ENCODE results near the gene ART1.
"Not testable (repeated sequence)": the region's sequence is repeated elsewhere in the genome, so short reads cannot be mapped to it uniquely, and the experiment has no call there.

Gene ART1

GRCh38 chr11:3641191-3641590, 3.7 kb upstream of the ART1 start:
- Histone ChIP-seq H3K4me1 (ENCODE audit: low read depth, poor library complexity, severe bottlenecking) (peaks cover 5% of the 10 kb centered on the region), H3K4me3 (IDR thresholded peaks at IDR 0.05; ENCODE audit: insufficient read depth, low read depth, low read length) (no peak overlapping the region), H3K36me3 (ENCODE audit: insufficient read depth) (no peaks in the 10 kb centered on the region), H3K4me2 (no peak overlapping the region), H2AFZ (ENCODE audit: low read depth) (0 out of 2 replicates have a peak overlapping the region, but pooled peaks have one; percentile 94), H3K27me3 (ENCODE audit: insufficient read depth, low read depth) (no peaks in the 10 kb centered on the region), H3K79me2 (ENCODE audit: insufficient read depth, low read depth) (no peaks in the 10 kb centered on the region), H3K27ac (no peak overlapping the region), H3K9ac (no peak overlapping the region), H4K20me1 (ENCODE audit: insufficient read depth) (no peaks in the 10 kb centered on the region)
- TF ChIP-seq CTCF (conservative IDR thresholded peaks at IDR 0.05; ENCODE audit: low read depth, low read length), result no peak

- H3K27ac ChIP-seq, result no peak within 1 kb of the TSS
- no peaks in the 10 kb centered on the region for H3K27me3 ChIP-seq (ENCODE audit: insufficient read depth, low read depth)
- no peaks in the 10 kb centered on the region for H3K36me3 ChIP-seq (ENCODE audit: insufficient read depth)
- no peak within 1 kb of the TSS for H3K4me3 ChIP-seq (IDR thresholded peaks at IDR 0.05; ENCODE audit: insufficient read depth, low read depth, low read length)
- H3K4me2 ChIP-seq, result peak within 1 kb of the TSS; percentile 95
- H4K20me1 ChIP-seq (ENCODE audit: insufficient read depth), result no peaks in the 10 kb centered on the region
- no peaks in the 10 kb centered on the region for H3K79me2 ChIP-seq (ENCODE audit: insufficient read depth, low read depth)
- TF ChIP-seq CTCF (conservative IDR thresholded peaks at IDR 0.05; ENCODE audit: low read depth, low read length), result no peak
- H2AFZ ChIP-seq (ENCODE audit: low read depth), result peak within 1 kb of the TSS; percentile 94
- H3K9ac ChIP-seq, result peak within 1 kb of the TSS; percentile 46; the same call in 1 of the 2 replicates
- H3K4me1 ChIP-seq (ENCODE audit: low read depth, poor library complexity, severe bottlenecking), result peaks cover 5% of the 10 kb centered on the region
Measured at GRCh38 chr11:3641701-3642070, 3.2 kb upstream of the ART1 start, which contains the start of gene ART5. TSS of gene ART5 (minus strand) at chr11:3641992. CDS start at chr11:3641862, 130 bp downstream.

GRCh38 chr11:3642071-3642951, 2.6 kb upstream of the ART1 start:
- Histone ChIP-seq H3K4me1 (ENCODE audit: low read depth, poor library complexity, severe bottlenecking) (peaks cover 5% of the 10 kb centered on the region), H2AFZ (ENCODE audit: low read depth) (peak overlapping the region; percentile 94), H3K36me3 (ENCODE audit: insufficient read depth) (no peaks in the 10 kb centered on the region), H3K4me3 (IDR thresholded peaks at IDR 0.05; ENCODE audit: insufficient read depth, low read depth, low read length) (no peak overlapping the region), H3K79me2 (ENCODE audit: insufficient read depth, low read depth) (no peaks in the 10 kb centered on the region), H3K4me2 (peak overlapping the region; percentile 95), H4K20me1 (ENCODE audit: insufficient read depth) (no peaks in the 10 kb centered on the region), H3K27me3 (ENCODE audit: insufficient read depth, low read depth) (no peaks in the 10 kb centered on the region), H3K9ac (peak overlapping the region; percentile 46; the same call in 1 of the 2 replicates), H3K27ac (no peak overlapping the region)
- TF ChIP-seq CTCF (conservative IDR thresholded peaks at IDR 0.05; ENCODE audit: low read depth, low read length), result no peak

- not testable (repeated sequence) for H3K4me3 ChIP-seq (IDR thresholded peaks at IDR 0.05; ENCODE audit: insufficient read depth, low read depth, low read length)
Measured at GRCh38 chr11:3643102-3643546, 1.8 kb upstream of the ART1 start.

GRCh38 chr11:3645552-3645951, 624 bp downstream of the ART1 start:
- Histone ChIP-seq H3K4me1 (ENCODE audit: low read depth, poor library complexity, severe bottlenecking) (peaks cover 5% of the 10 kb centered on the region), H3K79me2 (ENCODE audit: insufficient read depth, low read depth) (no peaks in the 10 kb centered on the region), H2AFZ (ENCODE audit: low read depth) (no peak overlapping the region), H3K4me3 (IDR thresholded peaks at IDR 0.05; ENCODE audit: insufficient read depth, low read depth, low read length) (no peak overlapping the region), H3K9ac (no peak overlapping the region), H3K4me2 (no peak overlapping the region), H3K27me3 (ENCODE audit: insufficient read depth, low read depth) (peaks cover 14% of the 10 kb centered on the region; the same call in 1 of the 2 replicates), H3K36me3 (ENCODE audit: insufficient read depth) (no peaks in the 10 kb centered on the region), H4K20me1 (ENCODE audit: insufficient read depth) (no peaks in the 10 kb centered on the region), H3K27ac (no peak overlapping the region)
- TF ChIP-seq CTCF (conservative IDR thresholded peaks at IDR 0.05; ENCODE audit: low read depth, low read length), result no peak

More at GRCh38 chr11:3643102-3643546, 1.8 kb upstream of the ART1 start:
- H3K79me2 ChIP-seq (ENCODE audit: insufficient read depth, low read depth); H2AFZ ChIP-seq (ENCODE audit: low read depth); H3K27ac ChIP-seq; H3K27me3 ChIP-seq (ENCODE audit: insufficient read depth, low read depth); H3K4me1 ChIP-seq (ENCODE audit: low read depth, poor library complexity, severe bottlenecking); H3K4me2 ChIP-seq; H4K20me1 ChIP-seq (ENCODE audit: insufficient read depth); H3K9ac ChIP-seq; H3K36me3 ChIP-seq (ENCODE audit: insufficient read depth): not testable (repeated sequence)

GRCh38 chr11:3648843-3649242, 3.9 kb downstream of the ART1 start:
- not testable (repeated sequence) for H4K20me1 ChIP-seq (ENCODE audit: insufficient read depth); H2AFZ ChIP-seq (ENCODE audit: low read depth); H3K27ac ChIP-seq; H3K4me3 ChIP-seq (IDR thresholded peaks at IDR 0.05; ENCODE audit: insufficient read depth, low read depth, low read length); H3K4me2 ChIP-seq; H3K36me3 ChIP-seq (ENCODE audit: insufficient read depth); H3K9ac ChIP-seq; H3K4me1 ChIP-seq (ENCODE audit: low read depth, poor library complexity, severe bottlenecking); H3K79me2 ChIP-seq (ENCODE audit: insufficient read depth, low read depth)
- peaks cover 14% of the 10 kb centered on the region; the same call in 1 of the 2 replicates for H3K27me3 ChIP-seq (ENCODE audit: insufficient read depth, low read depth)

GRCh38 chr11:3649374-3649773, 4.4 kb downstream of the ART1 start:
- not testable (repeated sequence) for H3K4me1 ChIP-seq (ENCODE audit: low read depth, poor library complexity, severe bottlenecking); H3K79me2 ChIP-seq (ENCODE audit: insufficient read depth, low read depth); H3K27ac ChIP-seq; H3K4me3 ChIP-seq (IDR thresholded peaks at IDR 0.05; ENCODE audit: insufficient read depth, low read depth, low read length); H4K20me1 ChIP-seq (ENCODE audit: insufficient read depth); H3K9ac ChIP-seq; H3K36me3 ChIP-seq (ENCODE audit: insufficient read depth); H3K4me2 ChIP-seq; H2AFZ ChIP-seq (ENCODE audit: low read depth)
- peaks cover 14% of the 10 kb centered on the region; the same call in 1 of the 2 replicates for H3K27me3 ChIP-seq (ENCODE audit: insufficient read depth, low read depth)

All from KMS-11 (cell line).